SU-DHL-6 (cell line): ENCODE results near the gene PPP6R2.

Experiments used
- H2AFZ ChIP-seq: fragments of 200-600 bp; sonication (generic); 2 replicates; pipeline ENCODE4 v1.6.1; 2014; ENCODE audit warnings: low read depth, mild to moderate bottlenecking, moderate library complexity, mixed read lengths, antibody characterized with exemption, low read length; ENCODE audit not compliant: severe bottlenecking
- H3F3A ChIP-seq: fragments of 200-600 bp; shearing (Covaris generic); 2 replicates; pipeline ENCODE4 v1.6.0; 2016; ENCODE audit warnings: antibody characterized with exemption, mild to moderate bottlenecking; ENCODE audit not compliant: insufficient read depth
- H3K27ac ChIP-seq: fragments of 200-600 bp; sonication (generic); 2 replicates; pipeline ENCODE4 v1.5.1; 2016; ENCODE audit warnings: low read depth, mild to moderate bottlenecking, low read length, moderate library complexity, mixed read lengths
- H3K27me3 ChIP-seq: fragments of 200-600 bp; sonication (generic), shearing (Covaris generic); 2 replicates; pipeline ENCODE4 v1.6.0; 2014; ENCODE audit warnings: mild to moderate bottlenecking, low read length
- H3K36me3 ChIP-seq: fragments of 200-600 bp; sonication (generic); 2 replicates; pipeline ENCODE4 v1.6.1; 2014; ENCODE audit warnings: mild to moderate bottlenecking, low read length, mixed read lengths
- H3K4me2 ChIP-seq: fragments of 300-600, 200-600 bp; shearing (Covaris generic), sonication (generic); 2 replicates; pipeline ENCODE4 v1.6.0; 2014; ENCODE audit warnings: low read length, low read depth, mild to moderate bottlenecking; ENCODE audit not compliant: poor library complexity, severe bottlenecking
- H3K4me3 ChIP-seq: fragments of 200-600 bp; sonication (generic); 2 replicates; pipeline ENCODE4 v1.5.1; 2014; ENCODE audit warnings: antibody characterized with exemption, low read length, mild to moderate bottlenecking, mixed read lengths; ENCODE audit not compliant: insufficient read depth, poor library complexity, severe bottlenecking
- H3K79me2 ChIP-seq: fragments of 200-600 bp; sonication (generic); 2 replicates; pipeline ENCODE4 v1.6.1; 2014; ENCODE audit warnings: mild to moderate bottlenecking, low read length, moderate library complexity; ENCODE audit not compliant: insufficient read depth
- H3K9ac ChIP-seq: fragments of 200-600 bp; sonication (generic); 2 replicates; pipeline ENCODE4 v1.7.0; 2014; ENCODE audit warnings: mild to moderate bottlenecking, low read length
- H3K9me2 ChIP-seq: fragments of 200-600 bp; sonication (generic); replicated peaks from 2 replicates; pipeline ENCODE4 v1.6.1; 2014; ENCODE audit warnings: low read length; ENCODE audit not compliant: insufficient read depth
- H3K9me3 ChIP-seq: fragments of 200-600 bp; sonication (generic); 2 replicates; pipeline ENCODE4 v1.6.1; 2014; ENCODE audit warnings: low read length, mixed read lengths; ENCODE audit not compliant: insufficient read depth
- H4K20me1 ChIP-seq: fragments of 200-600 bp; sonication (generic); 2 replicates; pipeline ENCODE4 v1.6.1; 2014; ENCODE audit warnings: low read depth, mild to moderate bottlenecking, antibody characterized with exemption, low read length, moderate library complexity, mixed read lengths
- EZH2phosphoT487 ChIP-seq: fragments of 200-600 bp; sonication (generic), shearing (Covaris generic); conservative IDR thresholded peaks from 2 replicates; pipeline ENCODE4 v1.6.1; 2018; ENCODE audit warnings: mild to moderate bottlenecking, antibody characterized with exemption, low read length, moderate library complexity, mixed read lengths
- TF ChIP-seq, protein P1 (sequence below): fragments of 200-600 bp; sonication (generic); IDR thresholded peaks from one replicate; pipeline ENCODE4 v1.5.1; 2017; ENCODE audit warnings: antibody characterized with exemption, mild to moderate bottlenecking, low read length, moderate library complexity; ENCODE audit not compliant: insufficient read depth, poor library complexity, severe bottlenecking

PPP6R2 gene

DNA sequence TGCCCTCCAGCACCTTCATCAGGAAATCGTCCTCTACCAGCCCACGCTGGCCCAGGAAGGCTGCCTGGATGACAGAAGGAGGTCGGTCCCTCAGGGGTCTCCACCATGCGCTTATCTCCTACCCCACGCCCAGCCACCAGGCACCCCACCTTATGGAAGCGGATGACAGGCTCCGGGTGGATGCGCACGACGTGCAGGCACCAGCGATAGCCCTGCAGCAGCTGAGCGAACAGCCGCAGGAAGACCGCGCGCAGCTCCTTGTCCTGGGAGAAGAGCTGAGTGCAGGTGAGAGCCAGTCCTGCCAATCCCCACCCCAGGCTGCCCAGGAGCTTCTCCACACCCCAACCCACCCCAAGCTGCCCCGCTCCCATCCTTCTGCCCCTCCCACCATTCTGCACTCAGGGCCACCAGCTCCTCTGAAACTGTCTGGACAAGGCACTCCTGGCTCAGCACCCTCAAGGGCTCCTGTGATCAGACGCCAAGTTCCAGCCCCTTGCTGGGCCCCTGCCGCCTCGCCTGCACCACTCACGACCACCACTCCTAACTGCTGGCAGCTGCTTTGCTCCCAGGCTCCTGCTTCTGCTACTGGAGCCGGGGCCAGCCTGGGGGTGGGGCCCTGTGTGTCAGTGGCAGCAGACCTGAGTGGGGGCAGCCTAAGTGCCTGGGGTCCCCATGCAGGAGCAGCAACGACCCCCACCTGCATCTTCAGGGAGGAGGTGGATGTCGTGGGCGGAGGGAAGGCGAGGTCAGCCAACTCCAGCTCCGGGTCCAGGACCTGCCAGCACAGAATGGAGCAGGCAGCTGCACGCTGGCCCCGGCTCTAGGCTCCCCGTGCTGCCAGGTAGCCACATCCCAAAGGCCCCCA, 122.2 kb downstream of the PPP6R2 start:
- Histone ChIP-seq H3K4me2 (no peak overlapping the region), H3K27me3 (no peaks in the 10 kb centered on the region), H3K36me3 (0 out of 2 replicates have a peak, but pooled peaks cover 2% of the 10 kb centered on the region), H3K79me2 (peaks cover 23% of the 10 kb centered on the region), H3K4me3 (no peak overlapping the region), H3K9ac (no peak overlapping the region), H2AFZ (no peak overlapping the region), H3F3A (peaks cover 3% of the 10 kb centered on the region), H3K27ac (no peak overlapping the region), H4K20me1 (no peaks in the 10 kb centered on the region), H3K9me2 (no peaks in the 10 kb centered on the region), H3K9me3 (no peaks in the 10 kb centered on the region)
- TF ChIP-seq, protein P1, sequence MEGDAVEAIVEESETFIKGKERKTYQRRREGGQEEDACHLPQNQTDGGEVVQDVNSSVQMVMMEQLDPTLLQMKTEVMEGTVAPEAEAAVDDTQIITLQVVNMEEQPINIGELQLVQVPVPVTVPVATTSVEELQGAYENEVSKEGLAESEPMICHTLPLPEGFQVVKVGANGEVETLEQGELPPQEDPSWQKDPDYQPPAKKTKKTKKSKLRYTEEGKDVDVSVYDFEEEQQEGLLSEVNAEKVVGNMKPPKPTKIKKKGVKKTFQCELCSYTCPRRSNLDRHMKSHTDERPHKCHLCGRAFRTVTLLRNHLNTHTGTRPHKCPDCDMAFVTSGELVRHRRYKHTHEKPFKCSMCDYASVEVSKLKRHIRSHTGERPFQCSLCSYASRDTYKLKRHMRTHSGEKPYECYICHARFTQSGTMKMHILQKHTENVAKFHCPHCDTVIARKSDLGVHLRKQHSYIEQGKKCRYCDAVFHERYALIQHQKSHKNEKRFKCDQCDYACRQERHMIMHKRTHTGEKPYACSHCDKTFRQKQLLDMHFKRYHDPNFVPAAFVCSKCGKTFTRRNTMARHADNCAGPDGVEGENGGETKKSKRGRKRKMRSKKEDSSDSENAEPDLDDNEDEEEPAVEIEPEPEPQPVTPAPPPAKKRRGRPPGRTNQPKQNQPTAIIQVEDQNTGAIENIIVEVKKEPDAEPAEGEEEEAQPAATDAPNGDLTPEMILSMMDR, result no peak
- no peak for TF ChIP-seq EZH2phosphoT487

DNA sequence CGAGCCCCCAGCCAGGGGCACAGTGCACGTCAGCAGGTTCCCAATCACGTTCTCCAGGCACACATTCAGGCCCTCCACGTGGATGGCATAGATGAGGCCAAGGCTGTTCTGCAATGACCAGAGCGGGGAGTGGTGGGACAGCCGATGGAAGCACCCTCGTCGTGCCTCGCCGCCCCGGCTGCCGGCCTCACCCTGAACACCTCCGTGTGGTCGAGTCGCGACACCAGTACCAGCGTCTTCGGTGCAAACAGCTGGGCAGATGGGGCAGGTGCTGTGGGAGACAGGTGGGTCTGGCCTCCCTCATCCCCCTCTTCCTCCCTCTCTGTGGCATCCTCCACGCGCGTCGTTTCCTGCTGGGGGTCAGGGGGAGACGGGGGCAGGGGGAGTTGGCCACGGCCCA, 124.2 kb downstream of the PPP6R2 start:
- Histone ChIP-seq H3K27me3 (no peaks in the 10 kb centered on the region), H3K4me3 (no peak overlapping the region), H3K4me2 (no peak overlapping the region), H3K9me3 (no peaks in the 10 kb centered on the region), H3K9me2 (no peaks in the 10 kb centered on the region), H3K79me2 (peaks cover 38% of the 10 kb centered on the region), H3K9ac (no peak overlapping the region), H3K27ac (peak overlapping the region; percentile 99), H3K36me3 (no peaks in the 10 kb centered on the region), H3F3A (peaks cover 23% of the 10 kb centered on the region), H2AFZ (no peak overlapping the region), H4K20me1 (no peaks in the 10 kb centered on the region)
- TF ChIP-seq, protein P1, result no peak
- no peak for TF ChIP-seq EZH2phosphoT487

DNA sequence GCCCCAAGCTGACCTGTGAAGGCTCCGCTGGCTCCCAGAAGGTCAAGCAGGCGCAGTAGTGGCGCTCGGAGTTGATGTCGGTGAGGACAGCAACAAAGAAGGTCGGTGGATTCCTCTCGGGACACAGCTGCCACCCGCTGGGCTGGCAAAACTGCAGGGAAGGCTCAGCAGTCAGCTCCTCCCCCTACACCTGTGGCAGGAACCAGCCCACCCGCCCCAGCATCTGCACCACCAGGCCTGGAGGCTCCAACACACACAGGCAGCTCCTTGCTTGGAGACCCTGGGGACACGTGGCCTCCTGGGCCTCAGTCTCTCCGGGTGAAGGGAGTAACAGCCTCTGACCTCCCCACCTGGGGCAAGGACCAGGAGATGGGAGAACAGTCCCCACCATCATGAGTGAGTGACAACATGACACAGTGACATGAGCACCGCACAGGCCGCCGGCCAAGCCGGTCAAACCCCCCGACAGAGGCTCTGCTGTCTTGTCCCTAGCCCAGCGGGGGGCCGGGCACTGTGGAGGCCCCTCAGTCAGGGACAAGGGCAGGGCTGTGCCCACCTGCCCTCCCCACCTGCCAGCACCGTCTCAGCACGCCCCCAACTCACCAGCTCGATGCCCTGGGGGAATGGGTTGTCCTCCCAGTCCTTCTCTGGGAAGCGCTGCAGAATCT, 124.8 kb downstream of the PPP6R2 start:
- Histone ChIP-seq H3K4me2 (peak overlapping the region; percentile 79), H3K9ac (peak overlapping the region; percentile 66), H3K79me2 (peaks cover 44% of the 10 kb centered on the region), H3K4me3 (no peak overlapping the region), H3K9me3 (no peaks in the 10 kb centered on the region), H3K36me3 (no peaks in the 10 kb centered on the region), H3F3A (peaks cover 28% of the 10 kb centered on the region), H2AFZ (no peak overlapping the region), H3K9me2 (no peaks in the 10 kb centered on the region), H4K20me1 (no peaks in the 10 kb centered on the region; the same call in 1 of the 2 replicates), H3K27ac (peak overlapping the region; percentile 99), H3K27me3 (no peaks in the 10 kb centered on the region)
- TF ChIP-seq, protein P1, result no peak
- no peak for TF ChIP-seq EZH2phosphoT487
